NB4 (cell line): ENCODE data around the gene HTR6.

Experiments used
- DNase-seq: peaks from one replicate; pipeline ENCODE4 v3.0.0; 2010; ENCODE audit warnings: low read depth
- H3K4me3 ChIP-seq: one replicate; pipeline ENCODE4 v1.5.1; 2011; ENCODE audit warnings: mild to moderate bottlenecking, low read depth, low read length, moderate library complexity
- CTCF ChIP-seq: IDR thresholded peaks from one replicate; pipeline ENCODE4 v1.5.1; 2012; ENCODE audit warnings: low read depth, low read length
- MYC ChIP-seq: IDR thresholded peaks from 2 replicates; pipeline ENCODE4 v1.6.1; 2011; ENCODE audit warnings: low read depth, low read length
- POLR2A ChIP-seq: IDR thresholded peaks from 2 replicates; pipeline ENCODE4 v1.6.1; 2011; ENCODE audit warnings: mild to moderate bottlenecking; ENCODE audit not compliant: insufficient read length; ENCODE audit errors: extremely low read depth
- TF ChIP-seq, protein P1 (sequence below): IDR thresholded peaks from 2 replicates; pipeline ENCODE4 v1.6.1; 2011; ENCODE audit warnings: low read depth, low read length

The HTR6 gene

GRCh38 chr1:19730232-19730631, 65.6 kb downstream of the HTR6 start:
- no peak for TF ChIP-seq POLR2A
- TF ChIP-seq MYC = no peak
- no peak for TF ChIP-seq CTCF
- TF ChIP-seq, protein P1, sequence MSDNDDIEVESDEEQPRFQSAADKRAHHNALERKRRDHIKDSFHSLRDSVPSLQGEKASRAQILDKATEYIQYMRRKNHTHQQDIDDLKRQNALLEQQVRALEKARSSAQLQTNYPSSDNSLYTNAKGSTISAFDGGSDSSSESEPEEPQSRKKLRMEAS = no peak
- no peak overlapping the region for H3K4me3 ChIP-seq
- DNase-seq = no peak
